GM21423 (cell line): ENCODE results near the gene ZNF503.

ENCODE experiments used
- ATAC-seq: cut with Tn5 transposase; IDR thresholded peaks from one replicate; pipeline ENCODE4 v1.9.1; 2021; ENCODE audit warnings: mild to moderate bottlenecking, moderate library complexity; ENCODE audit not compliant: unreplicated experiment

ZNF503 gene

DNA sequence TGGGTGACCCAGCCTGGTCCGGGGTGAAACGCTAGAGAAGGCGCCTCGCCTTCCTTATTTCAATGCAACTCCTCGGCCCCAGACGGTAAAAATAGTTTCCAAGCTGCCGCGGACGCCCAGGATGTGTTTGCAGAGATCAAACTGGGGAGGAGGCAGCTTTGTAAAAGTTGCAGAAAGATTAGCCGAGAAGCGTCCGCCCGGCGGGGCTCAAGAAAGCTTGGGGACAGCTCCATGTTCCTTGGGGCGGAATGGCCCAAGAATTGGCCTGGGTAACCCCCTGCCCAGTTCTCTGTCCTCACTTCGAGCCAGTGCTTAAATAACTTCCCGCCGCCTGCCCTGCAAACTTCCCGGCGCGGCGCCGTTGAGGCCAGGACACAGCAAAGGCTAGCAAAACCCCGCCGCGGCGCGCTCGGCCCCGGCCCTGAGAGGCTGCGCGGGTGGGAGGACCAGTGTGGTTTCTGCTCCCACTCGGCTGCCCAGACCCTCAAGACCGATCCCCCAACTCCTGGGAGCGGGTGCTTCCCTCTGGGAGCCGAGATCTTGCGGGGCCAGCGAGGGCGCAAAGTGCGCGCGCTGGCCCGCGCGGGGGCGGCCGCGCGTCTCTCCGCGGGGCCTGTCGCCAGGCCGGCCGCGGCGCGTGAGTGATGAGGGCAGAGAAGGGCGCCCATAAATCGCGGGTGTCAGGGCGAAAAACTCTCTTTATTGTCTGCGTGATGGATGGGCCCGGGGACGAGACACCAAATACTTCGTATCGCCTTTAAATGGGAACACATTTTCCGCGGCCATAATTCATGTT is 6.3 kb upstream of the ZNF503 start:
- ATAC-seq = no peak

DNA sequence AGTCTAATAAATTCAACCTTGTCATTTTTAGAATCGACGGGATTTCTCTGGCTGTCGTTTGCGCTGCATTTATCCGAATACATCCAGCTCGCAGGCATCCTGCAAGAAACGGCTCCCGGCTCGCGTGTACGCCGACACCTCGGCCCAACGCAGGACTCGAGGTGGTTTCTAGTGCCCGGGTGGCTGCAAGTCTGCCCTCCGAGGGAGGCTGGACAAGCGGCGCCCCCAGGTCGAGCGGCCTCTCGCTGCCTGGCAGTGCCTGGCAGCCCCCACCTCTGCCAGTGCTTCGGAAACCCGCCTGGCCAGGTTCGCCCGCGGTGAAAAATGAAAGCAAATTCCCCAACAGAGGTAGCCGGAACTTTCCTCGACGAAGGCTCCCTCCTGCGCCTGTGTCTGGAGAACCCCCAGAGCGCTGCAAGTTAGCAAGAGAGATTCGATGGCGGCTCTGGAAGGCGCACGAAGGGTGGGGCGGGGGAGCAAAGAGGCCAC is 5.7 kb upstream of the ZNF503 start:
- no peak for ATAC-seq

DNA sequence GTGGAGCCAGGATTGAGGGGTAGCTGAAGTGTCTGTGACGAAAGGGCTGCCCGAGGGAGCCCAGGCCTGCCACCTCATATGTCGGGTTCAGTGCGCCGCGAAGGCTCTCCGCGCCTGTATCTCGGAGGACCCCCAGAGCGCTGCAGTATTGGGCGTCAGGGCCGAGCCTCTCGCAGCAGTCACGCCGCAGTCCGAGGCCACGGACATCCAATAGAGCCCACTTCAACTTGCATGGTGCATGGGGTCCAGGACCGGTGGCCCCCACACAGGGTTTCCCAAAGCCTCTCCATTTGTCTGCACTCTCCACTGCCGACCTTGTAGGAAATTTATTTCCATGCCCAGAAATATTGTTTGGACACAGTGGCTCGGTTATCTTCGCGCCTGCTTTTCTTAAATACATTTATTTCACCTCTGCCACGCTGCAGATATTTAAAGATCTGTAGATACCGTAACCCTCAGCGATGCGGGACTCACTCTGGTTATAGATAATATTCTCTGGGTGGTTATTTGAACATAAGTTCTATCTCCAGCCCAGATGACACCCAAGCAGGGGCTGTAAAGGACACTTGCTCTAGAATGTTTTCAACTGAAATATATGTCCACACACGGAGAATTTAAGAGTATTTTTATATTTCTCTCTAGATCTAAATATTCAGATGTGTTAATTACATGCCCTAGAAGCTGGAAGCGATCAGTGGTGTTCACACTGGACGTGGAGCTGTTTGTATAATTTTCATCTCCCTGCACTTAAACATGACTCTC is 5.1 kb upstream of the ZNF503 start:
- ATAC-seq = no peak

DNA sequence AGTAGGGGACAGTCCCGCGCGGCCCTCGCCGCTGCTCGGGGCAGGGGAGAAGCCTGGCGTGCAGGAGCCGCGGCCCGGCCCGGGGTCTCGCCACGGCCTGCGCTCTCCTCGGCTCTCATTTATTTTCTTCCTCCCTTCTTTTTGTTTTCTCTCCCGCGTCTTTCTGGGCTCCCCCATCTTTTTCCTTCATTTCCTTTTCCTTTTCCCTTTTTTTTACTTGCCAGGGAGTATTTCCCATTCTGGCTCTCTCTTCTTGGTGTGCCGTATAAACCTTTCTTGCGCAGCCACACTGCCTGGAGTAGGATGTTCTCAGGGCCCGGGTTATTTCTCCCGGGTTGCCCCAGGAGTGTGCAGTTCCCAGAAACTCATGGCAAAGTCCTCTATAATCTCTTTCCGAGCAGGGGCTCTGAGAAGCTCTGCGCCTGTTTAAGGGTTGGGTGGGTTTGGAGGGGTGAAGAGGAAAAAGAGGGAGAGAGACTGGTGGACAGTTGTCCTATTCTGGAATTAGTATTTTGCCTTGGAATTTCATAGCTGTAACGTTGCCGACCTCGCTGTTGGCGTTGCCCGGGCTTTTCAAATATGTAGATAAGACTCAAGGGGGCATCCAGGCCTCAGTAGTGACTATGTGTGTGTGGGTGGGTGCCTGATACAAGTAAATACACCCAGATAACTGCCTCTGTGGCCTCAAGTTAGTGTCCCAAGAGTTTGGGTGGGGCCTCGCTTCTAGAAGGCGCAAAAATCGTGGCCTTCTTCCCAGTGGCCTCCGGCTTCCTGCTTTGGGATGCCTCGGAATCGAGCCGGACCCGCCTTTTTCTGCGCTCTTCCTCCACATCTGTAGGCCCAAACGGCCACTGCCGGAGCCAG is 4.3 kb upstream of the ZNF503 start:
- no peak for ATAC-seq

DNA sequence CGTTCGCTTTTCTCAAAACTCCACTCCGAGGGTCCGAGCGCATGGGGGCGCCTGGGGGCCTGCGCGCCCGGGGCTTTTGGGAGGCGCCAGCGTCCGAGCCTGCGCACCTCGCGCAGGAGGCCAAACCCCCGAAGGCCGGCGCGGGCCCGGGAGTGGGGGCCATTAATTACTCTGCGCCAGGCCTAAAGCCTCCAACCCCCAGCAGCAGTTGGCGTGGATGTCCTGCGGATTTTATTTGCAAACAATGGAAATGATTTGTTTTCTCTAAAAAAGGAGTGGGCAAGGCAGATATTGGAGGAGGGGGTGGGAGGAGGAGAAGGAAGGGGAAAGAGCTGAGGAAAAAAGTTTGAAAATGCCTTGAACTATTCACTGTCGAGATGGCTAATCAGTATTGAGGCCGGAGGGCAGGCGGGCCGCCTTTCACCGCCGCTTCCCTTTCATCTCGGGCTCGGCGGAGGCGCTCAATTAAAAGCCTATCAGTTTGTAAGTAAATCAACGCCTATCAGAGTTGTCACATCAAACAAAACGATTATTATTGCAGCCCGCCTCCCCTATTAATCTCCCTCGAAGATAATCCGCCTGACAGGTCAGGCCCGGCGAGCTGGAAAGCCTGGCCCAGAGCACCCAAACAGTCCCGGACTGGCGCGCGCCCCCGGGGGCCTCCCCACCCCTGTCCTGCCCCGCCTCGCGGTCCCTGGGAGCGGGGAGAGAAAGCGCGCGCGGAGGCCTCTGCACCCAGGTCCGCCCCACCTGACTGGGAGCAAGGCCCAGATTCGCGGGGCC is 3.4 kb upstream of the ZNF503 start:
- no peak for ATAC-seq

DNA sequence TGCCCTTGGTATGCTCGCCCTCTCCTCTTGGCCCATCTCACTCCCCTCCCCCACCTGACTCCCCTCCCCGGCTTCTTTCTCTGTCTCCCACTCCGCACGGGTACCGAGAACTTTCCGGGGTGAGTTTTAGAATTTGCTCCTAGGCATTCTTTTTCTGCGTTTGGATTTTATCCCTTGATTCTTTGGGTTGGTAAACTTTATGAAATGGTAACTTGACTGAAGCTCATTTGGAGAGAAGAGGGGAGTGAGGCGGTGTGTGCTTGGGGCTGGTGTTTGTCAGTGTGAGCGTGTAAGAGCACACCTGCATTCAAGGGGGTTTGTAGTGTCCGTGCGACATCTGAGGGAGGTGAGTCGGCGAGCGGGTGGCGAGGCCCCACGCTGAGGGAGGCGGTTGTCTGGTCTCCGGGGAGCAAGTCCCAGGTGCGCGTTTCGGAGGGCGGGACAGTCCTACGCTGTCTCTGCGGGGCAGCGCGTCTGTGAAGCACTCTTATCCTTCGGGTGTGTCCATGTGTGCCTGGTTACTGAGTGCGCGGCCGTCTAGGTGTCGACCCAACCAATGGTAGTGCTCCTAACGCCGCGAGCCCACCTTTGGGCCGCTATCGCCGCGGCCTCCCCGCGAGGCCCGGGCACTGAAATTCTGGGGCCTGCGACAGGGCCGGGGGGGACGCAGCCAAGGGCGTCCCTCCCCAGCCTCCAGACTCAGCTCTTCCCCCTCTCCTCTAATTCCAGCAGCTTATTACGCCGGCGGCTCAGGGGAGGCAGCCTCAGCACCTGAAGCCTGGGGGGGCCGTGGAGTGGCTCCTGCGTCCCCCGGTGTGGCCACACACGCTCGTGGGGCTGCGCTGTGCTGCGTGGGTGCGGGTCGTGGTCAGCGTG is 2.6 kb upstream of the ZNF503 start:
- no peak for ATAC-seq

DNA sequence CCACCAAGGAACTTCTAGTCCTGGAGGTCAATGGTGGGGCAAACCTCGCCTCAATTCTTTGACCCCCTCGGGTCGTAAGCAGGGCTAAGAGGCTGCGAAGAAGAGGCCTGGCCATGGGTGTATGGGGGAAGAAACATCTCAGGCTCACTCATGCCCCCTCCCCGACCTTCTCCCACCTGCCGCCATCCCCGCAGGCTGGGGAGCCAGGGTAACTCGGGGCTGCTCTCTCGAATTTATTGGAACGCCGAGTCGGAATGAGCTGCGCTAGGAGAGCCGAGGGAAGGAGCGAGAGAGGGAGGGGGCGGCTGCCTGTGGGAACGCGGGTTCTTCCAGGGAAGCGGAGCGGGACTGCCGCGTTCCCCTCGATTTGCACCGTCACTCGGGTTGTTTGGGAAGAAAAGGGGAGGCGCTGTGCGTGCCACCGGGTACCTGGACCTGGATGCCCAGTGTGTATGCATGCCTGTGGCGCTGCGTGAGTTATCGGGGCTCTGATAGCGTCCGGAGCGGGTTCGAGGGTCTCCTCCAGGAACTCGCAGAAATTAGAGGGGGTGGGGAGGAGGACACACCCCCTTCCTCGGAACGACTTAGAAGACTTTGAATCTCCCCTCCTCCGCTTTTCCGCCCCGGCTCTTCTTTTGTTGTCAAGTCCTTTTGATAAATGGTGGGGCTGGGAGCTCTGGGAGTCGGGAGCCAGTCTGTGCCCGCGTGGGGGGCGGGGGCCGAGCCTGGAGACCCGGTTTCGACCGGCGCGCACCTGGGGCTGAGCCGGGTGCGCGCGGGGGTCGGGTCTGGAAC is 1.8 kb upstream of the ZNF503 start:
- ATAC-seq = no peak

DNA sequence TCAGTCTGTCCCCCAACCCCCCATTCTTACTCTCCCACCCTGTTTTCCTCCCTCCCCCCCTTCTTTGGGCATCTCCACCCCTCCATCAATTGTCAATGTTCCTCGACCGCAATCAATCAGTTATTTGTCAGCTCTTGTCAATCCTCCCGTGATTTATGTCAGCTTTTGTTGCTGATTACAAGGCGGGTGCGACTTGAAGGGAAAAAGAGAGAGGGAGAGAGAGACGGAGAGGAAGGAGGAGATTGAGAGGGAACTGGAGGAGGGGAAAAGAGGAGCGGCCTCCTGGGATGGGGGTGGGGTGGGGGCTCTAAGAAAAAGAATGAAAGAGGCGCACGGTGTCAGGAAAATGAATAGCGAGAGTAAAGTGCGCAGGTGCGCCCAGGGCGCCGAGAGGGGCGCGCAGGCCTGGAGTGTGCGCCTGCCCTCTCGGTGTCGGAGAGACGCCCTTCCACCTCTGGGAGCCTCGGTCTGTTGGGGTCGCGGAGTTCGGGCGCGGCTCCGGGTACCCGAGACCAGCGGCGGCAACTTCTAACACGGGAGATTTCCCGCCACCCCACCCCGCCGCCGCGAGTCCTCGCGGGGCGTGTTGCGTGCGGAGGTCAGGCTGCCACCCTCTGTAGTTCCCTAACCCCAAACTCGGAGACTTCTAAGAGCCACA is 1.1 kb upstream of the ZNF503 start:
- ATAC-seq = no peak

DNA sequence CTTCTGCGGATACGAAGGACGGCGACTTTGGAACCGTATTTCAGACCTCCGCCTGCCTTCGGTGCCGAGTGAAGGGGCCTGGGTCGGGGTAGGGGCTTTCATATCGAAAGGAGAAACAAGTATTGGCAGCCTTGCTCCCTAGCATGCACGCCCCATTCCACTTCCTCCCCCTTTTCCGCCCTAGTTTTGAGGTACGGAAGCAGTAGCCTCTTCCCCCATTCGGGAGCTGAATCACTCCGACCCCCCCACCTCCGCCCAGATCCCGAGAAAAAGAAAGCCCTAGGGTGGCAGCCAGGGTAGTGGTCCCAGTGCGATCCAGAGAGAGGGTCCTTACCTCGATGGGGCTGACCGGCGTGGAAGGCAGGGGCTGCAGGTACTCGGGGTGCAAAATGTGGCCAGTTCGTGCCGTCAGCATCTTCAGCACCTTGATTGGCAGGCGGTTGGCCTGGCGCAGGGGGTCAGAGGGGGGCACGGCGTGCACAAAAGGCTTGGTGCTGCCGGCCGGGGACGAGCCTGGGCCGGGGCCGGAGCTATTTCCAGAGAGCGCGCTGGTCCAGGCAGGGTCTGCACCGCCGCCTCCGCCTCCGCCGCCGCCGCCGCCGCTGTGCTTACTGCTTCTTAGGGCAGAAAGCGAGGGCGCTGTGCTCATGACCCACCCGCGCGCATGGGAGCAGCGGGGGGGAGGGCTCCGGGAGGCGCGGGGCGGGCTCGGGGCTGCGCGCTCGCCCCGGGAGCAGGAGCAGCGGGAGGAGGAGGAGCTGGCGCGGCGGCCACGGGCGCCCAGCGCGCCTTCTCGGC is 594 bp downstream of the ZNF503 start:
- ATAC-seq = peak; percentile 27

DNA sequence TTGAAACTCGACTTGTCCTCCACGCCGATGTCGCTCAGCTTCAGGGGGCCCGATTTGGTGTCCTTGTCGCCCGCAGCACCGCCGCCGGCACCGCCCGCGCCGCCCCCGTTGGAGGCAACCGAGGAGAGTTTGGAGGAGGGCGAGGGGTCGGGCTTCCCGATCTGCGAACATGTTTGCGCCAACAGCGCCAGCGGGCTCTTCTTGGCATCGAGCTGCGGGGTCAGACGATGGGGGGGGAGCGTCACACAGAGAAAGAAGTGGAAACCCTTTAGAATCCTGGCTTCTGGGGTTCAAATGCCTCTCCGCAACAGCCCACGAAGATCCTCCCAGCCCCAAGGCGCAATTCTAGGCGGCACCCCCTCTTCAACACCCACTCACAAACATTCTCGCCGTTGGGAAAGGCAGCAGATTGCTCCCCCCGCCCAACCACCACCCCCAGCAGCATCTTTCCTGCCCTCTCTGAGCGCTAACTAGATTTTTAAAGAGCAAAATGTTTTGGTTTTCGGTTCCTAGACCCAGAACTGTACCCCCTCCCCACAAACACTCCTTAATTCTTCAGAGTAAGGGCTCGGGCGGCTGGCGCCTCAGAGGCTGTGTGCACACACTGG is 1.3 kb downstream of the ZNF503 start:
- no peak for ATAC-seq

DNA sequence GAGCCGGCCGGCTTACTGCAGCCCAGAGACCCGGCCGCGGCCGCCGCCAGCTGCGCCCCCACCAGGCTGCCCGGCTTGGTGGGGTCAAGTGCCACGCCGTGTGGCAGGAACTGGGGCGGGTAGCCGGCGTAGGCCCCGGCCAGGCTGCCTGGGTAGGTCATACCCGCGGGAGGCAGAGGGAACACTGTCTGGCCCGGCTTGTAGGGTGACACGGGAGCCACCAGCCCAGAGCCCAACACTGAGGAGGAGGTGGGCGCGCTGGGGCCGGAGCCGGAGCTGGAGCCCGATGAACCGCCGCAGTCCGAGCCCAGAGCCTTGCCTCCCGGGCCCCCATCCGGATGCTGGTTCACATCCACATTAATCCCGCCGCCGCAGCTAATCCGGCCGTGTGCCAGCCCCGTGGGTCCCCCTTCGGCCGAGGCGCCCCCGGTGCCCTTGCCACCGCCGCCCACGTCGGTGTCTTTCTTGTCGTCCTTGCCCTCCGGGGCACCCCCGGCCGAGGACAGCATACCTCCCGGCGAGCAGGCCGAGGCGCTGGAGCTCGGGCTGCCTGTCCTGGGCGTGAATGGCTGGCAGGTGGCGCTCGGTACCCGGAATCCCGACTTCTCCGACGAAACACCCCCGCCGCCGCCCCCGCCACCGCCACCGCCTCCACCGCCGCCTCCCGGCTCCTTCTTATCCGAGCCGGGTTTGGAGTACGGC is 2.0 kb downstream of the ZNF503 start:
- ATAC-seq = no peak

DNA sequence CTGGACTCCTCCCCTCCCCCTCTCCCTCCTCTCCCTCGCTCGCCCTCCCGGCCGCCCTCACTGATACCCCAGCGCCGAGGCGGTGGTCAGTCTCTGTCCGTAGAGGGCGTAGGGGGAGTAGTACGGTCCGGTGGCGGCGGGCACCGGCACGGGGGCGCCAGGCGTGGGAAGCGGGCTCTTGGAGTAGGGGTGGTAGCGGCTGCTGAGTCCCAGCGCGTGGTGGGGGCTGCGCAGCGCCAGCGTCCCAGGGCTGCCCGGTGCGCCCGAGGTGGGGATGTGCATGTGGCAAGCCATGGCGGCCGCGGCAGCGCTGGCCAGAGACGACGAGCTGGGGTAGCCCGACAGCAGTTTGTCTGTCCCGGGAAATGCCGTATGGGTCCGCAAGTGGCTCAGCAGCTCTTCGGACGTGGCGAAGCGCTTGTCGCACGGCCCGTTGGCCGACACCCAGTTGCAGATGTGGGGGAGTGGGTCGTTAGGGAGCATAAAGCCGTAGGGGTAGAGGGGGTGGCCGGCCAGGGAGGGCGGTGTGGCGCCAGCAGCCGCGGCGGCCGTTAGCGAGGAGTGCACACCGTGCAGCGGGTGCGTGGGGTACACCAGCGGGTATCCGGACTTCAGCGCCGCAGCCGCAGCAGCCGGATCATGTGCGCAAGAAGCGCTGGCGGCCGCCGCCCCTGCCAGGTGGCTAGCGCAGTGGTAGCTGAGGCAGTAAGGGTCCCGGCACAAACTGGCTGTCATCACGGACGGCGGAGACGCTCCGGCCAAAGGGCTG is 2.7 kb downstream of the ZNF503 start:
- no peak for ATAC-seq

DNA sequence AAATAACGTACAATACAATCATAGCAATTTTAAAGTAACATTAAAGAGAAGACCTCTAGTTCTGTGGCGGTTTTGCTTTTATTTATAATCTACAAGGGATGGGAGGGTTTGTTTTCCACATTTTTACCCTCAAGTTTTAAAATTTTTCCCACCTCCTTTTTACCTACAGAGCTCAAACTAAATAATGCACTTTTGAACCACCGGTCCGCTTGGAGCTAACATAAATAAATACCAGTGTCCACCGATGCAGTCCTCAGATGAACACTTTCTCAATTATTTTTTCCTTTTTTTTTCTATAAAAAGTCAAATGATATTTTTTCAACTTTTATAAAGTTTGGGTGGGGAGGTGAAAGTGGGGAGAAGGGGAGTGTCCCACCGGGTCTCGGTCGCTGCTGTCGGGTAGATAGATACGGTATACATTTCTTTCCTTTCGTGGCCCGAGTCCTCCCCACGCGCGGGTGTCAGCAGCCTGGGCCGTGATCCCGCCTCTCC is 3.3 kb downstream of the ZNF503 start:
- no peak for ATAC-seq

DNA sequence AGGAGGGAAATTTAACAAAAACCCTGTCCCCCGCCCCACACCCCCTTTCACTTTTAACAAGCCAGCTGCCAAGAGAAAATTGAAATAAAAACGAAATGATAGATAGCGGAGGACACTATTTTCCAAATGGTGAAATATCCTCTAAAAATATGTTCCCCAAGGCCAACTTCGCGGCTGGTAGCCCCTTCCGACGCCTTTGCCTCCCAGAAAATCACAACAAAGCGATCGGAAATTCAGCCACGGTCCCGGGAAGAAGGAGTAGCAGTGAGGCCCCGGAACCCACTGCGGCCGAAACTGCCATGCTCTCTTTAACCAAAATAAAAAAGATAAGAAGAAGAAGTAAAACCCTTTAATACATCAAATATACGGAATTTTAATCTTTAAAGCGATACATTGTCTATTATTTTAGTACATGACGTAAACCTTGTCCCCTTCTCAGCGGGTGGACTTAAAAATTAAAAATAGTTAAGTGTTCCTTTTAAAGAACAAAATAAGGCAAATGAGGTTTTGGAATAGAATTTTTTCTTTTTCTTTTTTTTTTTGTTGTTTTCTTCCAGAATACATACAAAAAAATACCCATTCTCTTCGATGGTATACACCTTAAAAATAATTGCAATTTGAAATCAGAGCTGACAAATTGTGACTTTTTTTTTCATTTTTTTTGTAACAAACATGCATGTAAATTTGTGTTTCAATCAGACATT is 3.9 kb downstream of the ZNF503 start:
- ATAC-seq = no peak
